Measurements from ENCODE around the gene NOP53.

Gene NOP53

DNA sequence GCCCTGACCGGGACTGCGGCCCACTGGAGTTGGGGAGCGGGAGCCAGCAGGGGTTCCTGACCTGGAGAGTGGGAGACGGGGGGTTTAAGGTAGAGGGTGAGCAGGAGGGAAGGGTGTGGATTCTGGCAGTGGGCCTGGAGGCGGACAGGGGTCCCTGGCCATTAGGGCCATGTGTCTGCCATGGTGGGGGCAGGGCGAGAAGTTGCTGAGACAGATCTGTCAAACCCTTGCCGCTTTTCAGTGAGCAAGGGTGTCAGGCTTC, 20.9 kb downstream of the NOP53 start:
- no peak overlapping the region for H2AFZ ChIP-seq (ENCODE audit: low read length)
- H3K79me2 ChIP-seq (ENCODE audit: low read length) = no peaks in the 10 kb centered on the region
- H3K4me3 ChIP-seq (ENCODE audit: low read length) = no peak overlapping the region
- peaks cover 31% of the 10 kb centered on the region for H3K27me3 ChIP-seq (replicated peaks; ENCODE audit: insufficient read depth, low read length)
- no peaks in the 10 kb centered on the region for H3K36me3 ChIP-seq (replicated peaks; ENCODE audit: insufficient read depth, low read length)
- DNase-seq = no peak
- H3K27ac ChIP-seq (ENCODE audit: low read length) = no peak overlapping the region
- H3K4me1 ChIP-seq (ENCODE audit: low read length) = no peaks in the 10 kb centered on the region
- H3F3A ChIP-seq (ENCODE audit: insufficient read depth, low read length) = no peaks in the 10 kb centered on the region
- H3K9me3 ChIP-seq (replicated peaks; ENCODE audit: insufficient read depth, low read length) = no peaks in the 10 kb centered on the region
- no peak for TF ChIP-seq EZH2 (optimal IDR thresholded peaks at IDR 0.05; ENCODE audit: low read depth, low read length)
- TF ChIP-seq, protein P1, sequence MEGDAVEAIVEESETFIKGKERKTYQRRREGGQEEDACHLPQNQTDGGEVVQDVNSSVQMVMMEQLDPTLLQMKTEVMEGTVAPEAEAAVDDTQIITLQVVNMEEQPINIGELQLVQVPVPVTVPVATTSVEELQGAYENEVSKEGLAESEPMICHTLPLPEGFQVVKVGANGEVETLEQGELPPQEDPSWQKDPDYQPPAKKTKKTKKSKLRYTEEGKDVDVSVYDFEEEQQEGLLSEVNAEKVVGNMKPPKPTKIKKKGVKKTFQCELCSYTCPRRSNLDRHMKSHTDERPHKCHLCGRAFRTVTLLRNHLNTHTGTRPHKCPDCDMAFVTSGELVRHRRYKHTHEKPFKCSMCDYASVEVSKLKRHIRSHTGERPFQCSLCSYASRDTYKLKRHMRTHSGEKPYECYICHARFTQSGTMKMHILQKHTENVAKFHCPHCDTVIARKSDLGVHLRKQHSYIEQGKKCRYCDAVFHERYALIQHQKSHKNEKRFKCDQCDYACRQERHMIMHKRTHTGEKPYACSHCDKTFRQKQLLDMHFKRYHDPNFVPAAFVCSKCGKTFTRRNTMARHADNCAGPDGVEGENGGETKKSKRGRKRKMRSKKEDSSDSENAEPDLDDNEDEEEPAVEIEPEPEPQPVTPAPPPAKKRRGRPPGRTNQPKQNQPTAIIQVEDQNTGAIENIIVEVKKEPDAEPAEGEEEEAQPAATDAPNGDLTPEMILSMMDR (IDR thresholded peaks at IDR 0.05; ENCODE audit: low read length) = no peak
- no peak for TF ChIP-seq EZH2phosphoT487 (IDR thresholded peaks at IDR 0.05; ENCODE audit: low read length)
- H3K4me2 ChIP-seq (ENCODE audit: low read depth, low read length) = no peak overlapping the region
- H3K9me2 ChIP-seq (replicated peaks; ENCODE audit: insufficient read depth, low read length) = no peaks in the 10 kb centered on the region
- H3K9ac ChIP-seq (ENCODE audit: low read length) = no peak overlapping the region
- H4K20me1 ChIP-seq (ENCODE audit: insufficient read depth, low read length) = no peaks in the 10 kb centered on the region

DNA sequence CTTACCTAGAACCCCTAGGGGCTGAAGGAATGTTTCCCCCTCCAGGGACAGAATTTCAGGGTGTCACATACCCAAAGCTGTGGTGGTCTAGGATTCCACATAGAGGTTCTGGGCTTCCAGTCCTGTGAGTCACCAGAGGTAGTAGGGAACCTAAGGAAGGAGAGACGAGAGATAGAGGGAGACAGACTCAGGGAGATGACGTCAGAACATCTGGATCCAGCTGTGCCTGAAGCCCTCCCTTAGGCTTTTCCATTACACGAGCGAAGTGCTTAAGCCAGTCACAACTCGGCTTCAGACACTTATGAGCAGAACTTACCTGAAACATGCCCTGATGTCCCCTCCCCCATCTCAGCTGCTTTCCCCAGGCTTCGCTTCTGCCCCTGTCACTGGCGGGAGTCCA, 21.3 kb downstream of the NOP53 start:
- TF ChIP-seq EZH2 (optimal IDR thresholded peaks at IDR 0.05; ENCODE audit: low read depth, low read length) (no peak), EZH2phosphoT487 (IDR thresholded peaks at IDR 0.05; ENCODE audit: low read length) (no peak)
- TF ChIP-seq, protein P1 (IDR thresholded peaks at IDR 0.05; ENCODE audit: low read length) = no peak
- Histone ChIP-seq H3K36me3 (replicated peaks; ENCODE audit: insufficient read depth, low read length) (no peaks in the 10 kb centered on the region), H3K9me3 (replicated peaks; ENCODE audit: insufficient read depth, low read length) (no peaks in the 10 kb centered on the region)

DNA sequence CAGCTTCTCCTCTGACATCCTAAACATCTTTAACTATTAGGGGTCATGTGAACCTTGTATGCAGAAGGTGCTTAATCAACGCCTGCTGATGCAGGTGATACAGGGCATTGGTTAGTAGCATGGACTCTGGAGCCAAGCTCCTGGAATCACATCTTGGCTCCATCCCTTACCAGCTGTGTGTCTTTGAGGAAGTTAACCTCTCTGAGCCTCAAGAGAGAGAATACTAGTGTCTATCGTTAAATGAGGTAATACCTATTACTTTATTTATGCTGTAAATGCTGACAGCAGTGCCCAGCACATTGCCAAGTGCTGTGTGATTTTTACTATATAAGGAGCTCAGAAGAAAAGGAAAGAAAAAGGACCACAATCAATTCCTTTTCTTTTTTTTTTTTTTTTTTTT, 22.0 kb downstream of the NOP53 start:
- Histone ChIP-seq H3K9ac (ENCODE audit: low read length) (no peak overlapping the region), H3K4me1 (ENCODE audit: low read length) (no peaks in the 10 kb centered on the region), H3K27ac (ENCODE audit: low read length) (no peak overlapping the region), H3K4me2 (ENCODE audit: low read depth, low read length) (no peak overlapping the region), H3K9me3 (replicated peaks; ENCODE audit: insufficient read depth, low read length) (no peaks in the 10 kb centered on the region), H3K27me3 (replicated peaks; ENCODE audit: insufficient read depth, low read length) (peaks cover 38% of the 10 kb centered on the region), H2AFZ (ENCODE audit: low read length) (no peak overlapping the region), H4K20me1 (ENCODE audit: insufficient read depth, low read length) (no peaks in the 10 kb centered on the region), H3K36me3 (replicated peaks; ENCODE audit: insufficient read depth, low read length) (no peaks in the 10 kb centered on the region), H3K9me2 (replicated peaks; ENCODE audit: insufficient read depth, low read length) (no peaks in the 10 kb centered on the region), H3K4me3 (ENCODE audit: low read length) (no peak overlapping the region), H3F3A (ENCODE audit: insufficient read depth, low read length) (no peaks in the 10 kb centered on the region), H3K79me2 (ENCODE audit: low read length) (no peaks in the 10 kb centered on the region)
- DNase-seq = no peak
- TF ChIP-seq EZH2 (optimal IDR thresholded peaks at IDR 0.05; ENCODE audit: low read depth, low read length) (no peak), EZH2phosphoT487 (IDR thresholded peaks at IDR 0.05; ENCODE audit: low read length) (no peak)
- TF ChIP-seq, protein P1 (IDR thresholded peaks at IDR 0.05; ENCODE audit: low read length) = no peak

More for the DNA sequence above, 21.3 kb downstream of the NOP53 start:
- no peaks in the 10 kb centered on the region for H4K20me1 ChIP-seq (ENCODE audit: insufficient read depth, low read length)
- H3K9ac ChIP-seq (ENCODE audit: low read length) = no peak overlapping the region
- no peak overlapping the region for H3K27ac ChIP-seq (ENCODE audit: low read length)
- no peaks in the 10 kb centered on the region for H3F3A ChIP-seq (ENCODE audit: insufficient read depth, low read length)
- no peak for DNase-seq
- H3K4me3 ChIP-seq (ENCODE audit: low read length) = no peak overlapping the region
- H3K79me2 ChIP-seq (ENCODE audit: low read length) = no peaks in the 10 kb centered on the region
- no peaks in the 10 kb centered on the region for H3K4me1 ChIP-seq (ENCODE audit: low read length)
- H2AFZ ChIP-seq (ENCODE audit: low read length) = no peak overlapping the region
- no peak overlapping the region for H3K4me2 ChIP-seq (ENCODE audit: low read depth, low read length)
- H3K27me3 ChIP-seq (replicated peaks; ENCODE audit: insufficient read depth, low read length) = peaks cover 35% of the 10 kb centered on the region
- H3K9me2 ChIP-seq (replicated peaks; ENCODE audit: insufficient read depth, low read length) = no peaks in the 10 kb centered on the region
